Measurements from ENCODE around the gene CENPX.

Gene CENPX

DNA sequence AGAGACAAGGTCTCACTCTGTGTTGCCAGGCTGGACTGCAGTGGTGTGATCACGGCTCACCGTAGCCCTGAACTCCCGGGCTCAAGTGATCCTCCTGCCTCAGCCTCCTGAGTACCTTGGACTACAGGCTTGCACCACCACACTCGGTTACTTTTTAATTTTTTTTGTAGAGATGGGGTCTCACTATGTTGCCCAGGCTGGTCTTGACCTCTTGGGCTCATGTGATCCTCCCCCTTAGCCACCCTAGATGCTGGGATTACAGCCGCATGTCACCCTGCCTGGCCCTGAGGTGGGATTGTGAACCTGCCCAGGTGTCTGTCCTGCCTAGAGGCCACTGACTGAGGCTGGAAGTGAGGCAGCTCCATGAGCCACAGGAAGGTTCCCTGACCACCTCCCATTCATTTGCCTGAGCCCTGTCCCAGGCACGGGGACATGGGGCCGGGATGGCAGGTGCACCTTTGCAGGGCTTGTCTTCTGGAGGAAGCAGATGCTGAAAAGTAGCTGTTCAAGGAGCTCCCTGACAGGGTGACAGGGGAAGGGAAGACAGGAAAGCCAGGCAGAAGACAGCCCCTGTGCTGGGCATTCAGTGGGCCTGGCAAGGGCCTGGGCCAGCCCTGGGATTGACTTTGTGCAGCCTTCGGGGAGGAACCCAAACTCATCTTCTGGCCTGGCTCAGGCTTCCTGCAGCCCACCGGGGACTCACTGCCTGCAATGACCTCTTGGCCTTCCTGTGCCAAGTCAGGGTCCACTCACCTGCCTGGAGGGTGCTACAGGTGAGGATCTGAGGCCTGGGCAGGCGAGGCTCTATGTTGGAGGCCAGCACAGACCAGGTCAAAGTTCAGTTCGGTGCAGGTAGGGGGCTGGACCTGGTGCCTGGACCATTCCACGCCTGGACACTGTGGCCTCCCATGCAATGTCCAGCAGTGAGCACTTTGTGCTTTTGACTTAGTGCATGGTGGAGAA is 53.5 kb downstream of the CENPX start:
- TF ChIP-seq, protein P1, sequence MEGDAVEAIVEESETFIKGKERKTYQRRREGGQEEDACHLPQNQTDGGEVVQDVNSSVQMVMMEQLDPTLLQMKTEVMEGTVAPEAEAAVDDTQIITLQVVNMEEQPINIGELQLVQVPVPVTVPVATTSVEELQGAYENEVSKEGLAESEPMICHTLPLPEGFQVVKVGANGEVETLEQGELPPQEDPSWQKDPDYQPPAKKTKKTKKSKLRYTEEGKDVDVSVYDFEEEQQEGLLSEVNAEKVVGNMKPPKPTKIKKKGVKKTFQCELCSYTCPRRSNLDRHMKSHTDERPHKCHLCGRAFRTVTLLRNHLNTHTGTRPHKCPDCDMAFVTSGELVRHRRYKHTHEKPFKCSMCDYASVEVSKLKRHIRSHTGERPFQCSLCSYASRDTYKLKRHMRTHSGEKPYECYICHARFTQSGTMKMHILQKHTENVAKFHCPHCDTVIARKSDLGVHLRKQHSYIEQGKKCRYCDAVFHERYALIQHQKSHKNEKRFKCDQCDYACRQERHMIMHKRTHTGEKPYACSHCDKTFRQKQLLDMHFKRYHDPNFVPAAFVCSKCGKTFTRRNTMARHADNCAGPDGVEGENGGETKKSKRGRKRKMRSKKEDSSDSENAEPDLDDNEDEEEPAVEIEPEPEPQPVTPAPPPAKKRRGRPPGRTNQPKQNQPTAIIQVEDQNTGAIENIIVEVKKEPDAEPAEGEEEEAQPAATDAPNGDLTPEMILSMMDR (IDR thresholded peaks at IDR 0.05; ENCODE audit: extremely low read depth, missing control alignments) = no peak
- DNase-seq (ENCODE audit: low spot score) = no peak
